Lower leg skin (tissue), 3 donors: ENCODE results near the gene OR6N2.

Experiments used
- POLR2A ChIP-seq, 2 donors: fragments of 450-650 bp; IDR thresholded peaks; one replicate each; pipeline ENCODE4 v1.6.1; 2016 to 2017; ENCODE audit warnings: antibody characterized with exemption in 2 of 2, mild to moderate bottlenecking in 1 of 2, moderate library complexity in 1 of 2
- TF ChIP-seq, protein P1 (sequence below), 3 donors: fragments of 450-650 bp; IDR thresholded peaks; one replicate each; pipeline ENCODE4 v1.5.1; 2016; ENCODE audit warnings: antibody characterized with exemption in 3 of 3, mild to moderate bottlenecking in 3 of 3, moderate library complexity in 2 of 3

DNA sequence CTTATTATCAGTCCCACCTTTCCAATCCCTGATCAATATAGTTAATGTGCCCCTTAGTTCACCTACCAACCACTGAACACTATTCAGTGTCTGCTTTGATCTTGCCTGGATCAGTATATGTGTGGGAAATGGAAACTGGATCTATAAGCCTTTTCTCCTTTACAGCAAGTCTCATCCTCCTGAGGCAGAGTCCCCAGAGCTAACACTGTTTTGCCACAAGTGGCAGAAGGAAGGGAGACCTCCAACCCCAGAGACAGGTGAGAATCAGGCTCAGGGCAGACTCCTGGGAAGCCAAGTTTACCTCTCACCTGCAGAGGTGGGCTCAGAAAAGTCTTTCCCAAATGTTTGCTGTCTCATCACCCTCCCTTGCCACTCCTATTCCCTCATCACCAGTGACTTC, at the start of gene OR6N2:
- TF ChIP-seq, protein P1, sequence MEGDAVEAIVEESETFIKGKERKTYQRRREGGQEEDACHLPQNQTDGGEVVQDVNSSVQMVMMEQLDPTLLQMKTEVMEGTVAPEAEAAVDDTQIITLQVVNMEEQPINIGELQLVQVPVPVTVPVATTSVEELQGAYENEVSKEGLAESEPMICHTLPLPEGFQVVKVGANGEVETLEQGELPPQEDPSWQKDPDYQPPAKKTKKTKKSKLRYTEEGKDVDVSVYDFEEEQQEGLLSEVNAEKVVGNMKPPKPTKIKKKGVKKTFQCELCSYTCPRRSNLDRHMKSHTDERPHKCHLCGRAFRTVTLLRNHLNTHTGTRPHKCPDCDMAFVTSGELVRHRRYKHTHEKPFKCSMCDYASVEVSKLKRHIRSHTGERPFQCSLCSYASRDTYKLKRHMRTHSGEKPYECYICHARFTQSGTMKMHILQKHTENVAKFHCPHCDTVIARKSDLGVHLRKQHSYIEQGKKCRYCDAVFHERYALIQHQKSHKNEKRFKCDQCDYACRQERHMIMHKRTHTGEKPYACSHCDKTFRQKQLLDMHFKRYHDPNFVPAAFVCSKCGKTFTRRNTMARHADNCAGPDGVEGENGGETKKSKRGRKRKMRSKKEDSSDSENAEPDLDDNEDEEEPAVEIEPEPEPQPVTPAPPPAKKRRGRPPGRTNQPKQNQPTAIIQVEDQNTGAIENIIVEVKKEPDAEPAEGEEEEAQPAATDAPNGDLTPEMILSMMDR (IDR thresholded peaks at IDR 0.05): no peak
- no peak for TF ChIP-seq POLR2A (IDR thresholded peaks at IDR 0.05)
